Renal cortex interstitium (tissue), 11 donors: Measurements from ENCODE around the gene CLDN5. TPM values are rescaled to one million over a fixed set of nuclear protein-coding genes. Genes with fewer than 3 reads are reported as not detected.

ENCODE experiments used
- DNase-seq, 11 donors: peaks; one replicate each; pipeline ENCODE4 v3.0.0-alpha.2; 2013; ENCODE audit warnings: low read depth in 9 of 11, low spot score in 4 of 11; ENCODE audit errors: extremely low read depth in 1 of 11
- polyA plus RNA-seq, 3 donors: library from polyadenylated mRNA; unstranded; fragments of 120-200 nt; gene quantifications; one replicate each; pipeline ENCODE4 v1.2.1, GENCODE V29; 2013; ENCODE audit not compliant: insufficient read length in 3 of 3

The CLDN5 gene
- polyA plus RNA-seq, 3 donors = 16.3 to 40.9 (median 40.7) TPM

DNA sequence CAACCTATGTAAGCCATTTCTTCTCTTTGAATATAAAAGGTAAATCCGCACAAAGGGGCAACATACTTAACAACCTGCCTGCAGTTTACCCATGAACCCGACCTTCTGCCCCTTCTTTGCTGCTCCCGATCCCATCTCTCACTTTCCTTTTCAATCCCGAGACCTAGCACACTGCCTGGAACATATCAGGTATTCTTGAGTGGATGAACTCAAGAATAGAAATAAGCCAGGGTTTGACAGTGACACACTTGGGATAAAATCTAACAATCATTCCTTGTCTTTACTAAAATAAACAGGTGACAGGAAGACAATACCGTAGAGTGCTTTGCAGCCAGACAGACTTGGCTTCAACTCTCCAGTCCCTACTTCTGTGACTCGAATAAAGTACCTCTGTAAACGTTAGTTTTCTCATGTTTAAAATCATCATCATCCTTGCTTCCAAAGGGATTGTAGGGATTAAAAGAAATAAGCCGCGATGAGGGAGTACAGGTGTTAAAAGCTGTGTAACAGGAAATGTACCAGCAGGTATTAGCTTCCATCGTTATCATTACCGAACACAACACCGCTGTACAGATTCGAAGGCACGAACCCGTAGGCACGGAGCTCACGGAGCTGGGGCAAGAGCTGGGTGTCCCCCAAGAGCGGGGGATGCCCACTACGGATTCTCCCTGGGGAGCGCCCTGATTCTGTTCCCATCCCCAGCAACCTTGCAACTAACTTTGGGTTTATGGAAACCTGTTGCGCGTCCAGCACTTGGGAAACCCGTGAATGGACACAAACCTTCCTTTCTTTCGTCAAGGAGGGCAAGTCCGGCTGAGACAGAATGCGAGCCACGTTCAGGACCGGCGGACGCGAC is 45.9 kb downstream of the CLDN5 start:
- no peak for DNase-seq

GRCh38 chr22:19477321-19478044 is 46.7 kb downstream of the CLDN5 start:
- DNase-seq = no peak

- no peak for DNase-seq
Measured at GRCh38 chr22:19476023-19476422, 48.2 kb downstream of the CLDN5 start.

GRCh38 chr22:19473578-19473977 is 50.6 kb downstream of the CLDN5 start:
- no peak for DNase-seq

Other genes with a start within 250 kb of the CLDN5 start
- 1 to 10 TPM; 4.9 to 6.1 (median 5.0) TPM for gene CLTCL1, start 232.7 kb downstream of the CLDN5 start, polyA plus RNA-seq
- 10 to 100 TPM; 29.9 to 37.5 (median 33.3) TPM for gene HIRA, start 92.7 kb downstream of the CLDN5 start, polyA plus RNA-seq
- 10 to 100 TPM; 42.8 to 48.0 (median 44.1) TPM for gene MRPL40, start 91.9 kb downstream of the CLDN5 start, polyA plus RNA-seq
- gene C22orf39, start 76.7 kb downstream of the CLDN5 start, polyA plus RNA-seq = 10 to 100 TPM; 39.8 to 45.9 (median 41.2) TPM
- gene UFD1, start 45.2 kb downstream of the CLDN5 start, polyA plus RNA-seq = 10 to 100 TPM; 62.1 to 65.5 (median 62.9) TPM
- gene CDC45, start 44.5 kb downstream of the CLDN5 start, polyA plus RNA-seq = 10 to 100 TPM; 17.9 to 25.3 (median 21.0) TPM
- 10 to 100 TPM; 37.4 to 38.4 (median 37.7) TPM for gene SEPTIN5, start 190.1 kb upstream of the CLDN5 start, polyA plus RNA-seq
- 1 to 10 TPM; 2.8 to 7.0 (median 4.5) TPM for gene GP1BB, start 199.1 kb upstream of the CLDN5 start, polyA plus RNA-seq
- under 1 TPM; 0.25 to 0.95 (median 0.67) TPM for gene TBX1, start 236.4 kb upstream of the CLDN5 start, polyA plus RNA-seq